SW480 (cell line): ENCODE results near the gene OGFOD1.

Experiments used
- DNase-seq: peaks from one replicate; pipeline ENCODE4 v3.0.0-alpha.2; 2016; ENCODE audit warnings: low spot score

The OGFOD1 gene

GRCh38 chr16:56426585-56426984 lies 24.8 kb upstream of the OGFOD1 start:
- DNase-seq: no peak

- DNase-seq: no peak
Measured at GRCh38 chr16:56428091-56428490, 23.3 kb upstream of the OGFOD1 start.

- no peak for DNase-seq
Measured at GRCh38 chr16:56436258-56436657, 15.1 kb upstream of the OGFOD1 start.

GRCh38 chr16:56438038-56438437 lies 13.3 kb upstream of the OGFOD1 start:
- no peak for DNase-seq

- DNase-seq: no peak
Measured at GRCh38 chr16:56447286-56447685, 4.1 kb upstream of the OGFOD1 start.

- no peak for DNase-seq
Measured at GRCh38 chr16:56448005-56448404, 3.3 kb upstream of the OGFOD1 start.

- no peak for DNase-seq
Measured at GRCh38 chr16:56450275-56450985, 924 bp upstream of the OGFOD1 start.

GRCh38 chr16:56451753-56452689 lies 667 bp downstream of the OGFOD1 start:
- peak; percentile 57 for DNase-seq

GRCh38 chr16:56457927-56458470 lies 6.6 kb downstream of the OGFOD1 start:
- DNase-seq: no peak

- DNase-seq: no peak
Measured at GRCh38 chr16:56460101-56460500, 8.7 kb downstream of the OGFOD1 start.

GRCh38 chr16:56462064-56462796 lies 10.9 kb downstream of the OGFOD1 start:
- DNase-seq: no peak

- DNase-seq: no peak
Measured at GRCh38 chr16:56463153-56463552, 11.8 kb downstream of the OGFOD1 start.

GRCh38 chr16:56466344-56466743 lies 15.0 kb downstream of the OGFOD1 start:
- DNase-seq: no peak

GRCh38 chr16:56468800-56469199 lies 17.4 kb downstream of the OGFOD1 start:
- DNase-seq: no peak

GRCh38 chr16:56469748-56470147 lies 18.4 kb downstream of the OGFOD1 start:
- no peak for DNase-seq

- DNase-seq: no peak
Measured at GRCh38 chr16:56470232-56470631, 18.9 kb downstream of the OGFOD1 start.

GRCh38 chr16:56470666-56471065 lies 19.3 kb downstream of the OGFOD1 start:
- no peak for DNase-seq

- no peak for DNase-seq
Measured at GRCh38 chr16:56475201-56475600, 23.8 kb downstream of the OGFOD1 start.

GRCh38 chr16:56477096-56477878 lies 25.9 kb downstream of the OGFOD1 start:
- peak; percentile 58 for DNase-seq

GRCh38 chr16:56478281-56479049 lies 27.1 kb downstream of the OGFOD1 start:
- DNase-seq: peak; percentile 47

- no peak for DNase-seq
Measured at GRCh38 chr16:56479469-56479868, 28.1 kb downstream of the OGFOD1 start.
